ENCODE results near the gene TNS1.

TNS1 gene

GRCh38 chr2:217954971-217955740, 47.6 kb downstream of the TNS1 start:
- DNase-seq = no peak

- DNase-seq = no peak
Observed at GRCh38 chr2:217954469-217954868, 48.3 kb downstream of the TNS1 start.

- DNase-seq = no peak
Observed at GRCh38 chr2:217954051-217954450, 48.7 kb downstream of the TNS1 start.

- no peak for DNase-seq
Observed at GRCh38 chr2:217953531-217953932, 49.3 kb downstream of the TNS1 start.

- DNase-seq = no peak
Observed at GRCh38 chr2:217953011-217953481, 49.7 kb downstream of the TNS1 start.

- no peak for DNase-seq
Observed at GRCh38 chr2:217952409-217952808, 50.4 kb downstream of the TNS1 start.

- no peak for DNase-seq
Observed at GRCh38 chr2:217951521-217952247, 51.1 kb downstream of the TNS1 start.

GRCh38 chr2:217951091-217951490, 51.7 kb downstream of the TNS1 start:
- DNase-seq = no peak

GRCh38 chr2:217950401-217950871, 52.4 kb downstream of the TNS1 start:
- no peak for DNase-seq

GRCh38 chr2:217949447-217949846, 53.3 kb downstream of the TNS1 start:
- no peak for DNase-seq

- no peak for DNase-seq
Observed at GRCh38 chr2:217948897-217949296, 53.9 kb downstream of the TNS1 start.

- no peak for DNase-seq
Observed at GRCh38 chr2:217948351-217948791, 54.4 kb downstream of the TNS1 start.

GRCh38 chr2:217947383-217948350, 55.1 kb downstream of the TNS1 start:
- DNase-seq = no peak

GRCh38 chr2:217946051-217946450, 56.7 kb downstream of the TNS1 start:
- no peak for DNase-seq

GRCh38 chr2:217945530-217945929, 57.3 kb downstream of the TNS1 start:
- DNase-seq = no peak

GRCh38 chr2:217944923-217945322, 57.9 kb downstream of the TNS1 start:
- DNase-seq = no peak

GRCh38 chr2:217944366-217944765, 58.4 kb downstream of the TNS1 start:
- DNase-seq = no peak

GRCh38 chr2:217943446-217944321, 59.1 kb downstream of the TNS1 start:
- DNase-seq = no peak

- DNase-seq = no peak
Observed at GRCh38 chr2:217942731-217943335, 60.0 kb downstream of the TNS1 start.

GRCh38 chr2:217941886-217942728, 60.7 kb downstream of the TNS1 start:
- no peak for DNase-seq
